Keratinocyte (primary cell): ENCODE measurements around the gene CREG2. TPM values are rescaled to one million over a fixed set of nuclear protein-coding genes. Genes with fewer than 3 reads are reported as not detected.

Source experiments
- DNase-seq: peaks from one replicate; pipeline ENCODE4 v3.0.0-alpha.2; 2011; ENCODE audit warnings: low read depth, missing footprints, low spot score
- FAIRE-seq: peaks from 2 replicates; lab custom pipeline; 2011; peaks lifted over from hg19 to GRCh38; lab: Jason Lieb, UNC
- H2AFZ ChIP-seq: 2 replicates; pipeline ENCODE4 v1.6.0; 2012; ENCODE audit warnings: low read length, control low read depth, inconsistent platforms; ENCODE audit not compliant: control insufficient read depth
- H3K27ac ChIP-seq: 2 replicates; pipeline ENCODE4 v1.5.1; 2011; ENCODE audit warnings: low read length; ENCODE audit not compliant: control insufficient read depth, insufficient read depth
- H3K27me3 ChIP-seq: 3 replicates; pipeline ENCODE4 v1.6.0; 2011; ENCODE audit warnings: low read length; ENCODE audit not compliant: control insufficient read depth, insufficient read depth; ENCODE audit errors: extremely low read depth
- H3K36me3 ChIP-seq, 2 experiments: 2 replicates in 1 of 2; 3 replicates in 1 of 2; pipeline ENCODE4 v1.5.1; 2011; ENCODE audit warnings: low read length in 2 of 2, mild to moderate bottlenecking in 1 of 2; ENCODE audit not compliant: control insufficient read depth in 2 of 2, insufficient read depth in 2 of 2; ENCODE audit errors: extremely low read depth in 1 of 2
- H3K4me1 ChIP-seq: 3 replicates; pipeline ENCODE4 v1.5.1; 2011; ENCODE audit warnings: low read length; ENCODE audit not compliant: control insufficient read depth, insufficient read depth; ENCODE audit errors: extremely low read depth
- H3K4me2 ChIP-seq: 3 replicates; pipeline ENCODE4 v1.6.0; 2011; ENCODE audit warnings: low read depth, low read length; ENCODE audit not compliant: control insufficient read depth, insufficient read depth; ENCODE audit errors: extremely low read depth
- H3K4me3 ChIP-seq, 3 experiments: fragments of 200-600 bp in 1 of 3; sonication (generic) in 1 of 3; 2 replicates in 2 of 3; 3 replicates in 1 of 3; pipeline ENCODE4 v1.5.1; 2011 to 2016; ENCODE audit warnings: low read length in 3 of 3, mild to moderate bottlenecking in 3 of 3, control low read depth in 2 of 3, inconsistent platforms in 1 of 3, low read depth in 1 of 3, mixed read lengths in 1 of 3, mixed run types in 1 of 3, moderate library complexity in 1 of 3; ENCODE audit not compliant: control insufficient read depth in 2 of 3, insufficient read depth in 2 of 3; ENCODE audit errors: extremely low read depth in 1 of 3
- H3K79me2 ChIP-seq: 2 replicates; pipeline ENCODE4 v1.6.0; 2012; ENCODE audit warnings: low read length; ENCODE audit not compliant: control insufficient read depth, insufficient read depth
- H3K9ac ChIP-seq: 3 replicates; pipeline ENCODE4 v1.6.0; 2011; ENCODE audit warnings: low read length; ENCODE audit not compliant: control insufficient read depth, insufficient read depth; ENCODE audit errors: extremely low read depth
- H3K9me1 ChIP-seq: 3 replicates; pipeline ENCODE4 v1.6.0; 2011; ENCODE audit warnings: low read length; ENCODE audit not compliant: control insufficient read depth, insufficient read depth; ENCODE audit errors: extremely low read depth
- H3K9me3 ChIP-seq: 2 replicates; pipeline ENCODE4 v1.5.1; 2012; ENCODE audit warnings: low read depth, low read length; ENCODE audit not compliant: control insufficient read depth
- H4K20me1 ChIP-seq: 3 replicates; pipeline ENCODE4 v1.6.0; 2011; ENCODE audit warnings: low read length; ENCODE audit not compliant: control insufficient read depth, insufficient read depth; ENCODE audit errors: extremely low read depth
- CTCF ChIP-seq, 3 experiments: IDR thresholded peaks in 1 of 3; conservative IDR thresholded peaks in 1 of 3; optimal IDR thresholded peaks in 1 of 3; 2 replicates in 2 of 3; 3 replicates in 1 of 3; pipeline versions ENCODE3 to v1.5.1; 2011; ENCODE audit warnings: low read length in 3 of 3, mild to moderate bottlenecking in 3 of 3, moderate library complexity in 2 of 3, control low read depth in 1 of 3, inconsistent platforms in 1 of 3; ENCODE audit not compliant: insufficient read depth in 2 of 3; ENCODE audit errors: extremely low read depth in 1 of 3
- EZH2 ChIP-seq: IDR thresholded peaks from one replicate; pipeline ENCODE4 v1.6.1; 2012; ENCODE audit warnings: inconsistent platforms, mild to moderate bottlenecking, low read length, moderate library complexity
- dilution Hi-C: fragments of 300-500 bp; cut with MboI; formaldehyde crosslinking; loops from one replicate; pipeline ENCODE4 v1.7.0; 2020; ENCODE audit warnings: low sequenced_read_pairs; ENCODE audit not compliant: extremely low pct_ligation_motif_present
- polyA plus RNA-seq, 5 experiments: library from polyadenylated mRNA; depleted of rRNA in 3 of 5; stranded (reverse) in 3 of 5; stranded (forward) in 1 of 5; unstranded in 1 of 5; fragments of >200 nt; gene quantifications; 1 replicate in 1 of 5; 2 replicates in 3 of 5; 3 replicates in 1 of 5; pipeline versions ENCODE4 v1.2.1 to v1.2.3, GENCODE V29; 2011 to 2012; ENCODE audit warnings: missing spikeins in 2 of 5, low read depth in 1 of 5, low replicate concordance in 1 of 5

The CREG2 gene
- polyA plus RNA-seq, 1 donor (not counting 4 experiments of a cell fraction or from before 2014, with no cell fraction given): 1.7 TPM

GRCh38 chr2:101311696-101312017 lies 75.6 kb downstream of the CREG2 start:
- TF ChIP-seq EZH2 (no peak), CTCF (optimal IDR thresholded peaks at IDR 0.05 in 1 of 3, IDR thresholded peaks at IDR 0.05 in 1 of 3, conservative IDR thresholded peaks at IDR 0.05 in 1 of 3; ENCODE audit: extremely low read depth in 1 of 3, insufficient read depth in 2 of 3, low read length in 3 of 3) (no peak)
- DNase-seq (no peak), FAIRE-seq (no peak)
- Histone ChIP-seq H3K9me3 (no peaks in the 10 kb centered on the region), H3K4me3 (no peak overlapping the region), H3K4me1 (peaks cover 21% of the 10 kb centered on the region), H2AFZ (no peak overlapping the region), H4K20me1 (peaks cover 8% of the 10 kb centered on the region), H3K9ac (no peak overlapping the region), H3K27me3 (no peaks in the 10 kb centered on the region), H3K9me1 (no peaks in the 10 kb centered on the region), H3K4me2 (peak overlapping the region; percentile 22), H3K79me2 (peaks cover 19% of the 10 kb centered on the region), H3K36me3 (peaks cover 0 to under 1% of the 10 kb centered on the region in 2 experiments), H3K27ac (no peak overlapping the region)
- dilution Hi-C loops: no loop called here

- peaks cover 25% of the 10 kb centered on the region for H3K79me2 ChIP-seq
- H3K27me3 ChIP-seq: no peaks in the 10 kb centered on the region
- H3K9ac ChIP-seq: no peak overlapping the region
- FAIRE-seq (no peak), DNase-seq (no peak)
- peaks cover 14% of the 10 kb centered on the region for H4K20me1 ChIP-seq
- H3K4me2 ChIP-seq: peak overlapping the region; percentile 22
- H3K4me3 ChIP-seq: no peak overlapping the region
- H2AFZ ChIP-seq: no peak overlapping the region
- H3K27ac ChIP-seq: no peak overlapping the region
- H3K9me1 ChIP-seq: peaks cover 3% of the 10 kb centered on the region
- TF ChIP-seq CTCF (optimal IDR thresholded peaks at IDR 0.05 in 1 of 3, IDR thresholded peaks at IDR 0.05 in 1 of 3, conservative IDR thresholded peaks at IDR 0.05 in 1 of 3; ENCODE audit: extremely low read depth in 1 of 3, insufficient read depth in 2 of 3, low read length in 3 of 3) (no peak), EZH2 (no peak)
- H3K36me3 ChIP-seq: peaks cover under 1 to 4% of the 10 kb centered on the region in 2 experiments
- dilution Hi-C loops: no loop called here
- H3K9me3 ChIP-seq: no peaks in the 10 kb centered on the region
- H3K4me1 ChIP-seq: peaks cover 26% of the 10 kb centered on the region
Measured at GRCh38 chr2:101310834-101311695, 76.2 kb downstream of the CREG2 start.
